Breast epithelium (tissue), 4 donors: ENCODE results near the gene RAI1. TPM values are rescaled to one million over a fixed set of nuclear protein-coding genes. Genes with fewer than 3 reads are reported as not detected.

Experiments used
- DNase-seq, 2 donors: peaks; one replicate each; pipeline ENCODE4 v3.0.0-alpha.2; 2019; ENCODE audit warnings: low spot score in 2 of 2
- H3K27ac ChIP-seq, 2 donors: fragments of 200-600 bp; sonication (generic) in 1 of 2; one replicate each; pipeline ENCODE4 v1.5.1; 2016 to 2019; ENCODE audit warnings: mild to moderate bottlenecking in 1 of 2
- H3K27me3 ChIP-seq, 2 donors: fragments of 200-600 bp; sonication (generic) in 1 of 2; one replicate each; pipeline versions ENCODE4 v1.5.1 to v1.6.0; 2017 to 2019; ENCODE audit warnings: control low read depth in 1 of 2, mild to moderate bottlenecking in 1 of 2
- H3K36me3 ChIP-seq: fragments of 200-600 bp; one replicate; pipeline ENCODE4 v1.5.1; 2019
- H3K4me1 ChIP-seq, 2 donors: fragments of 200-600 bp; sonication (generic); one replicate each; pipeline ENCODE4 v1.5.1; 2016 to 2019; ENCODE audit warnings: control low read depth in 1 of 2
- H3K4me3 ChIP-seq, 3 donors: fragments of 200-600 bp; sonication (generic); 1 replicate in 2 of 3; 2 replicates in 1 of 3; pipeline ENCODE4 v1.5.1; 2016 to 2019; ENCODE audit warnings: mild to moderate bottlenecking in 3 of 3, moderate library complexity in 2 of 3
- H3K9me3 ChIP-seq, 2 donors: fragments of 200-600 bp; sonication (generic) in 1 of 2; one replicate each; pipeline ENCODE4 v1.5.1; 2016 to 2019; ENCODE audit warnings: control low read depth in 1 of 2
- CTCF ChIP-seq, 3 donors: fragments of 450-650 bp; IDR thresholded peaks; one replicate each; pipeline ENCODE4 v1.5.1; 2016 to 2017; ENCODE audit warnings: antibody characterized with exemption in 3 of 3, mild to moderate bottlenecking in 3 of 3, moderate library complexity in 3 of 3
- POLR2A ChIP-seq: fragments of 450-650 bp; IDR thresholded peaks from one replicate; pipeline ENCODE4 v1.6.1; 2016; ENCODE audit warnings: antibody characterized with exemption, mild to moderate bottlenecking, moderate library complexity
- POLR2AphosphoS5 ChIP-seq, 3 donors: sonication (generic); formaldehyde crosslinking; IDR thresholded peaks; one replicate each; pipeline ENCODE4 v1.6.1; 2017; ENCODE audit warnings: antibody characterized with exemption in 3 of 3
- intact Hi-C: fragments of 100-400 bp; cut with DNase I; formaldehyde crosslinking; loops from one replicate; pipeline ENCODE4 v1.15.1; 2023; ENCODE audit warnings: low total_unique reads
- total RNA-seq, 3 donors: library from RNA; depleted of rRNA; stranded (reverse); fragments of >200 nt; gene quantifications; one replicate each; pipeline ENCODE4 v1.1.0, GENCODE V29; 2016

The RAI1 gene
- total RNA-seq, 3 donors from 2014 or later, result 5.6 to 25.6 (median 20.6) TPM

- H3K4me1 ChIP-seq, result peaks cover 10 to 15% of the 10 kb centered on the region in 2 donors
- H3K4me3 ChIP-seq, result no peak overlapping the region
- peak overlapping the region; percentile 21 to 78 for H3K27ac ChIP-seq
- no peak for DNase-seq
- TF ChIP-seq POLR2AphosphoS5 (IDR thresholded peaks at IDR 0.05) (no peak), POLR2A (no peak), CTCF (IDR thresholded peaks at IDR 0.05) (no peak)
- H3K27me3 ChIP-seq, result no peaks in the 10 kb centered on the region
- H3K36me3 ChIP-seq, result no peaks in the 10 kb centered on the region
- H3K9me3 ChIP-seq, result no peaks in the 10 kb centered on the region
- intact Hi-C loops, result loop anchor here (10.0 kb wide), 1 partner anchor 220 kb away; the partner anchor contains the start of genes ATPAF2 and GID4
Observed at GRCh38 chr17:17815062-17815406, 133.8 kb downstream of the RAI1 start.

DNA sequence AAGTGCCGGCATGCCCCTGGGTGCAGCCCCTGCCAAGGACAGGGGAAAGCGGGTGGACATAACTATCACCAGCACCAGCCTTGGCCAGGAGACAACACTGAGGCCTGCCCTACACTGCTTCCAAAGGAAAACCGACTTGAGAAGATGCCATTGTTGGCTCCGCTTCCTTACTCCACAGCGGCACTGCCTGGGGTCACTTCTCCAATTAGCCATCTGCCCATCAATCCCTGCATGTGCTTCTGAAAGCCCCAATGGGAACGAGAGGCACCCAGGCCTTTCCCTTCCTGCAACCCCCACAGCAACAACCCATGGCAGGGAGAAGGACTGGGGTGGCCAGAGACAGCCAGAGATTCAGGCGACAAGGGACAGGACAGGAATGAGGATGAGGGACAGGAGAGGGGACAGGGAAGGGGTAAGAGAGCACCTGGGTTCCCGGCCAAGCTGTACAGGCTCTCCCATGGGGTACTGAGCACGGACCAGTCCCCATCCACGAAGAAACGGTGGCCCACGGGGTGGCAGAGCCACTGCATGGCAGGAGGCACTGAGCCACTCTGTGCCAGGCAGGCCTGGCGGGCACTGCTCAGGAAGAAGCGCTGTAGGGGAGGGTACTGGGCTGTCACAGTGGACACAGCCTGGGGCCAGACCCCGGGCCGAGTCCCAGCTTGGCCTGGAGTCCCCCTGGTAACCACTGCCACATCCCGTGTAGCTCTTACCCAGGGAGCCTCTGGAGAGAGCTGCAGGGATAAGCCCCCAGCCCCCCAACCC, 134.4 kb downstream of the RAI1 start:
- TF ChIP-seq POLR2AphosphoS5 (IDR thresholded peaks at IDR 0.05), result no peak
- no peaks in the 10 kb centered on the region for H3K27me3 ChIP-seq
- no peak overlapping the region for H3K4me3 ChIP-seq
- no peaks in the 10 kb centered on the region for H3K9me3 ChIP-seq
- peak overlapping the region; percentile 21 to 58 for H3K27ac ChIP-seq
- intact Hi-C loops, result loop anchor here (10.0 kb wide), 1 partner anchor 219 kb away; the partner anchor contains the start of genes ATPAF2 and GID4
- no peak for DNase-seq
- no peaks in the 10 kb centered on the region for H3K36me3 ChIP-seq
- peaks cover 10 to 17% of the 10 kb centered on the region in 2 donors for H3K4me1 ChIP-seq

DNA sequence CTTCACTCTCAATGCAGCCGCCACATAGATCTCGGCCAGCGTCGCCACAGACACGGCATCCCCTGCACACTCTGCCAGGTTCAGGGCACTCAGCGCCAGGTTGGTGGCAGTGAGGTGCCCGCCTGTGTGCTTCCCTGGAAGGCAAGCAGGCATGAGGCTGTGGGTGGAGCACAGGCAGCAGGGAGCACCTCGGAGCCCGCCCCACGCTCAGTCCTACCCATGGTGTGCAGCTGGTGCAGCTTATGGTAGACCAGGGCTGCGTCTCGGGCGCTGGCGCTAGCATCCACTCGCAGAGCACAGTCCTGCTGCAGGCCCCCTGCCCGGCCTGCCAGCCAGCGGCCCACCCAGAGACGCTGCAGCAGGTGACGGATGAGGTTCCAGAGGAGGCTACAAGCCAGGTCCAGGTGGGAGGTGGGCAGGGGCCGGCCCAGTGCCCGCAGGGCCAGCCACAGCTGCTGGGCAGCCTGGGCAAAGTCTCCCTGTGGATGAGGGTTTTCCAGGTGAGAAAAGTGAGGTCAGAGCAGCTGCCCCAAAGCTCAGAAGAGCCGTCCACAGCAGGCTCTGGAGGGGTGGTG, 135.1 kb downstream of the RAI1 start:
- intact Hi-C loops, result loop anchor here (10.0 kb wide), 1 partner anchor 218 kb away; the partner anchor contains the start of genes ATPAF2 and GID4
- Histone ChIP-seq H3K4me3 (no peak overlapping the region), H3K9me3 (no peaks in the 10 kb centered on the region), H3K27ac (no peak overlapping the region), H3K4me1 (peaks cover 8 to 21% of the 10 kb centered on the region in 2 donors), H3K36me3 (no peaks in the 10 kb centered on the region), H3K27me3 (no peaks in the 10 kb centered on the region)
- no peak for DNase-seq
- TF ChIP-seq POLR2AphosphoS5 (IDR thresholded peaks at IDR 0.05), result no peak
- TF ChIP-seq CTCF (IDR thresholded peaks at IDR 0.05), result no peak
- TF ChIP-seq POLR2A, result no peak

DNA sequence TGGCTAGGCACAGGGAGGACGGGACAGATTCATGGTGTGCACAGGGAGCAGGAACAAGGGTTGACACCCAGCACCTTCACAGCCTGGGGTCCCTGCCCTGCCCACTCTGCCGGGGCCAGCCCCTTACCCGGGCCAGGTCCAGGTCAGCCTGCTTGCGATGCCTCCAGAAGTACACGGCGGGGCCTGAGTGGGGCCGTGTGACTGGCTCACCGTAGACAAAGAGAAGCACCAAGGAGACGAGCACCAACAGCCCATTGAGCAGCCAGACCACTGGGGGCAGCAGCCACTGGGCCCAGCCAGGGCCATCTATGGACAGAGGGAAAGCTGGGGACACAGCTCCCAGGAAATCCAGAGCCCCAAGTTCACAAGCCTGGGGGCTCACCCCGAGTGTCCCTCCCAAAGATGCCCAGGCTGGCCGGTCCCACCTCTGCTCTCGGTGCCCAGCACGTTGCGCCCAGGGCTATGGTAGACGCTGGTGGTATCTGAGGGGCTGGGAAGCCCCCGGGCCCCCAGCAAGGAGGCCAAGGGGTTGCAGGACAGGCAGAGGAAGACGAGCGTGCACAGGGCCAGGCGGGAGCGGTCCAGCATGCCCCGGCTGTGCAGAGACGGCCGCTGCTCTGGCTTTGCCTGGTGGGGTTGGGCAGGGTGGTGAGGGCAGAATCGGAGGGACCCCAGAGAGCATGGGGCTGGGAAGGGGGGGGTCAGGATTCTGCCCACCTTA, 135.7 kb downstream of the RAI1 start:
- no peaks in the 10 kb centered on the region for H3K36me3 ChIP-seq
- no peak overlapping the region for H3K4me3 ChIP-seq
- intact Hi-C loops, result loop anchor here (10.0 kb wide), 1 partner anchor 218 kb away; the partner anchor contains the start of genes ATPAF2 and GID4
- no peak overlapping the region for H3K27ac ChIP-seq
- H3K4me1 ChIP-seq, result peaks cover 8 to 25% of the 10 kb centered on the region in 2 donors
- DNase-seq, result no peak
- no peaks in the 10 kb centered on the region for H3K9me3 ChIP-seq
- TF ChIP-seq POLR2AphosphoS5 (IDR thresholded peaks at IDR 0.05), result no peak
- no peak for TF ChIP-seq CTCF (IDR thresholded peaks at IDR 0.05)
- TF ChIP-seq POLR2A, result no peak
- no peaks in the 10 kb centered on the region for H3K27me3 ChIP-seq

GRCh38 chr17:17817552-17817947, 136.3 kb downstream of the RAI1 start:
- TF ChIP-seq POLR2A, result no peak
- TF ChIP-seq POLR2AphosphoS5 (IDR thresholded peaks at IDR 0.05), result no peak
- TF ChIP-seq CTCF (IDR thresholded peaks at IDR 0.05), result no peak
- no peaks in the 10 kb centered on the region for H3K36me3 ChIP-seq
- no peaks in the 10 kb centered on the region for H3K27me3 ChIP-seq
- DNase-seq, result no peak
- intact Hi-C loops, result loop anchor here (10.0 kb wide), 1 partner anchor 217 kb away; the partner anchor contains the start of genes ATPAF2 and GID4
- H3K27ac ChIP-seq, result peak overlapping the region in 1 of 2 donors; percentile 13
- peaks cover 3 to 25% of the 10 kb centered on the region in 2 donors for H3K4me1 ChIP-seq
- H3K4me3 ChIP-seq, result no peak overlapping the region
- H3K9me3 ChIP-seq, result no peaks in the 10 kb centered on the region
